Mesenchymal stem cell (in vitro differentiated cells and primary cell): ENCODE results near the gene ZBTB39.
A peak's percentile ranks its signal among the peaks of the same experiment; 100 is the strongest.
"Not testable (repeated sequence)": the region's sequence is repeated elsewhere in the genome, so short reads cannot be mapped to it uniquely, and the experiment has no call there.

ENCODE experiments used
- DNase-seq: peaks from one replicate; pipeline ENCODE4 v3.0.0-alpha.2; 2013
- H2AFZ ChIP-seq: one replicate; pipeline ENCODE4 v1.6.1; 2013; ENCODE audit warnings: low read depth, mild to moderate bottlenecking, control low read depth, inconsistent platforms, low read length, moderate library complexity
- H2AK5ac ChIP-seq: 2 replicates; pipeline ENCODE4 v1.6.1; 2013; ENCODE audit warnings: low read length, moderate library complexity, mild to moderate bottlenecking, inconsistent platforms; ENCODE audit not compliant: severe bottlenecking
- H2BK120ac ChIP-seq: one replicate; pipeline ENCODE4 v1.6.1; 2013; ENCODE audit warnings: low read depth, mild to moderate bottlenecking, inconsistent platforms, low read length, moderate library complexity
- H2BK12ac ChIP-seq, 2 experiments: one replicate each; pipeline ENCODE4 v1.6.1; 2013; ENCODE audit warnings: inconsistent platforms in 2 of 2, low read length in 2 of 2, mild to moderate bottlenecking in 2 of 2, moderate library complexity in 2 of 2, control low read depth in 1 of 2
- H2BK15ac ChIP-seq: one replicate; pipeline ENCODE4 v1.6.1; 2013; ENCODE audit warnings: mild to moderate bottlenecking, low read depth, inconsistent platforms; ENCODE audit not compliant: poor library complexity, severe bottlenecking
- H2BK5ac ChIP-seq: 2 replicates; pipeline ENCODE4 v1.6.1; 2013; ENCODE audit warnings: low read depth, mild to moderate bottlenecking, low read length, control low read depth, inconsistent platforms; ENCODE audit not compliant: poor library complexity, severe bottlenecking
- H3K14ac ChIP-seq, 2 experiments: one replicate each; pipeline ENCODE4 v1.6.1; 2013; ENCODE audit warnings: inconsistent platforms in 2 of 2, low read length in 2 of 2, control low read depth in 1 of 2, mild to moderate bottlenecking in 1 of 2, moderate library complexity in 1 of 2
- H3K18ac ChIP-seq, 2 experiments: one replicate each; pipeline ENCODE4 v1.6.1; 2013; ENCODE audit warnings: inconsistent platforms in 2 of 2, low read length in 2 of 2, control low read depth in 1 of 2, low read depth in 1 of 2, mild to moderate bottlenecking in 1 of 2
- H3K23ac ChIP-seq, 2 experiments: one replicate each; pipeline ENCODE4 v1.6.1; 2013; ENCODE audit warnings: inconsistent platforms in 2 of 2, low read length in 2 of 2, mild to moderate bottlenecking in 2 of 2, moderate library complexity in 2 of 2, control low read depth in 1 of 2
- H3K27ac ChIP-seq: 2 replicates; pipeline ENCODE4 v1.5.1; 2013; ENCODE audit warnings: mild to moderate bottlenecking, moderate library complexity, low read length, control low read depth, inconsistent platforms; ENCODE audit not compliant: poor library complexity, severe bottlenecking
- H3K27me3 ChIP-seq, 2 experiments: 2 replicates each; pipeline versions ENCODE4 v1.6.1 to v1.7.0; 2013; ENCODE audit warnings: low read length in 2 of 2, mild to moderate bottlenecking in 2 of 2, moderate library complexity in 2 of 2, control low read depth in 1 of 2, inconsistent platforms in 1 of 2; ENCODE audit not compliant: control insufficient read depth in 1 of 2, insufficient read depth in 1 of 2
- H3K36me3 ChIP-seq, 2 experiments: 2 replicates each; pipeline versions ENCODE4 v1.6.1 to v1.7.0; 2013; ENCODE audit warnings: low read length in 2 of 2, control low read depth in 1 of 2, inconsistent platforms in 1 of 2, low read depth in 1 of 2, mild to moderate bottlenecking in 1 of 2; ENCODE audit not compliant: insufficient read depth in 2 of 2, control insufficient read depth in 1 of 2
- H3K4ac ChIP-seq, 2 experiments: one replicate each; pipeline ENCODE4 v1.6.1; 2013; ENCODE audit warnings: inconsistent platforms in 2 of 2, low read length in 2 of 2, mild to moderate bottlenecking in 2 of 2, moderate library complexity in 2 of 2, control low read depth in 1 of 2, low read depth in 1 of 2
- H3K4me1 ChIP-seq: 2 replicates; pipeline ENCODE4 v1.6.1; 2013; ENCODE audit warnings: low read depth, low read length, control low read depth; ENCODE audit not compliant: control insufficient read depth, insufficient read depth
- H3K4me2 ChIP-seq: 2 replicates; pipeline ENCODE4 v1.6.1; 2013; ENCODE audit warnings: low read length, mild to moderate bottlenecking, inconsistent platforms; ENCODE audit not compliant: poor library complexity, severe bottlenecking
- H3K4me3 ChIP-seq, 2 experiments: 2 replicates each; pipeline versions ENCODE4 v1.5.1 to v1.7.0; 2013; ENCODE audit warnings: low read length in 2 of 2, mild to moderate bottlenecking in 2 of 2, control low read depth in 1 of 2, low read depth in 1 of 2; ENCODE audit not compliant: insufficient read depth in 1 of 2
- H3K79me1 ChIP-seq: replicated peaks from 2 replicates; pipeline ENCODE4 v1.6.1; 2013; ENCODE audit warnings: mild to moderate bottlenecking, control low read depth, low read length, inconsistent platforms; ENCODE audit not compliant: poor library complexity, severe bottlenecking
- H3K9ac ChIP-seq: 2 replicates; pipeline ENCODE4 v1.7.0; 2013; ENCODE audit warnings: mild to moderate bottlenecking, low read length, moderate library complexity
- H3K9me3 ChIP-seq: 2 replicates; pipeline ENCODE4 v1.7.0; 2013; ENCODE audit warnings: mild to moderate bottlenecking, low read length; ENCODE audit not compliant: control insufficient read depth
- H4K8ac ChIP-seq: one replicate; pipeline ENCODE4 v1.6.1; 2013; ENCODE audit warnings: inconsistent platforms, mild to moderate bottlenecking, low read length, moderate library complexity
- H4K91ac ChIP-seq: one replicate; pipeline ENCODE4 v1.6.1; 2013; ENCODE audit warnings: mild to moderate bottlenecking, low read length, inconsistent platforms
- WGBS: methylation state at CpG from one replicate; pipeline ENCODE4 v1.1.7; 2013; ENCODE audit warnings: mixed read lengths; 5-methylcytosine and 5-hydroxymethylcytosine counted together

The ZBTB39 gene

GRCh38 chr12:57018353-57018752 is 12.0 kb upstream of the ZBTB39 start:
- H3K27ac ChIP-seq, H4K91ac ChIP-seq, H3K4me2 ChIP-seq, H3K4me1 ChIP-seq, H2AFZ ChIP-seq, H2BK15ac ChIP-seq, H3K14ac ChIP-seq, H2BK5ac ChIP-seq, H2BK12ac ChIP-seq, H3K9ac ChIP-seq, H3K18ac ChIP-seq, H2BK120ac ChIP-seq, H3K4ac ChIP-seq, H3K23ac ChIP-seq, H2AK5ac ChIP-seq, H3K9me3 ChIP-seq, H3K4me3 ChIP-seq, H3K79me1 ChIP-seq, H4K8ac ChIP-seq, H3K36me3 ChIP-seq: not testable (repeated sequence)
- peak; percentile 51 for DNase-seq
- peaks cover 34 to 39% of the 10 kb centered on the region in 2 experiments for H3K27me3 ChIP-seq
- 62% methylated on average over 5 of the region's 5 CpGs for WGBS

- Histone ChIP-seq H3K4me3 (no peak within 1 kb of the TSS), H2BK120ac (no peak within 1 kb of the TSS), H2BK12ac (no peak within 1 kb of the TSS), H3K36me3 (no peaks in the 10 kb centered on the region), H3K18ac (no peak within 1 kb of the TSS), H3K4ac (no peak within 1 kb of the TSS), H2AFZ (no peak within 1 kb of the TSS), H4K91ac (no peak within 1 kb of the TSS), H3K9ac (no peak within 1 kb of the TSS), H3K14ac (no peak within 1 kb of the TSS), H4K8ac (no peak within 1 kb of the TSS), H3K4me2 (no peak within 1 kb of the TSS), H3K27ac (no peak within 1 kb of the TSS), H3K9me3 (no peaks in the 10 kb centered on the region), H2AK5ac (no peak within 1 kb of the TSS), H3K27me3 (peaks cover 45 to 49% of the 10 kb centered on the region in 2 experiments), H2BK15ac (no peak within 1 kb of the TSS), H3K23ac (no peak within 1 kb of the TSS), H2BK5ac (no peak within 1 kb of the TSS), H3K4me1 (no peaks in the 10 kb centered on the region), H3K79me1 (no peaks in the 10 kb centered on the region)
- WGBS, result 47% methylated on average over 4 of the region's 6 CpGs
- DNase-seq, result no peak
Observed at GRCh38 chr12:57016348-57016747, 10.0 kb upstream of the ZBTB39 start, which contains the start of gene TAC3. Gene TAC3 (minus strand): TSS chr12:57016529. CDS start chr12:57015797, 732 bp downstream.

GRCh38 chr12:57012600-57013465 is 6.5 kb upstream of the ZBTB39 start:
- Histone ChIP-seq H3K9me3 (no peaks in the 10 kb centered on the region), H2BK120ac (no peak overlapping the region), H3K14ac (no peak overlapping the region), H2BK12ac (no peak overlapping the region), H3K36me3 (no peaks in the 10 kb centered on the region), H3K23ac (no peak overlapping the region), H4K91ac (no peak overlapping the region), H3K4ac (no peak overlapping the region), H3K4me1 (no peaks in the 10 kb centered on the region), H4K8ac (no peak overlapping the region), H2BK5ac (no peak overlapping the region), H3K18ac (no peak overlapping the region), H3K4me2 (no peak overlapping the region), H3K27ac (no peak overlapping the region), H2AFZ (no peak overlapping the region), H3K79me1 (no peaks in the 10 kb centered on the region), H2AK5ac (no peak overlapping the region), H3K4me3 (no peak overlapping the region), H2BK15ac (no peak overlapping the region), H3K9ac (no peak overlapping the region), H3K27me3 (peaks cover 44 to 45% of the 10 kb centered on the region in 2 experiments)
- 62% methylated on average over 7 of the region's 7 CpGs for WGBS
- DNase-seq, result no peak

GRCh38 chr12:57011438-57012424 is 5.4 kb upstream of the ZBTB39 start:
- H3K27me3 ChIP-seq, result peaks cover 44% of the 10 kb centered on the region in 2 experiments
- no peak overlapping the region for H3K27ac ChIP-seq
- H3K18ac ChIP-seq, result no peak overlapping the region
- no peak overlapping the region for H2AFZ ChIP-seq
- no peak overlapping the region for H2BK5ac ChIP-seq
- H2BK12ac ChIP-seq, result no peak overlapping the region
- H3K36me3 ChIP-seq, result no peaks in the 10 kb centered on the region
- no peak overlapping the region for H4K8ac ChIP-seq
- no peaks in the 10 kb centered on the region for H3K79me1 ChIP-seq
- no peak overlapping the region for H2BK120ac ChIP-seq
- no peak overlapping the region for H3K9ac ChIP-seq
- H3K4ac ChIP-seq, result no peak overlapping the region
- H2AK5ac ChIP-seq, result no peak overlapping the region
- H3K9me3 ChIP-seq, result no peaks in the 10 kb centered on the region
- peaks cover under 1% of the 10 kb centered on the region for H3K4me1 ChIP-seq
- no peak overlapping the region for H3K14ac ChIP-seq
- DNase-seq, result no peak
- no peak overlapping the region for H3K4me3 ChIP-seq
- no peak overlapping the region for H2BK15ac ChIP-seq
- H4K91ac ChIP-seq, result no peak overlapping the region
- H3K23ac ChIP-seq, result no peak overlapping the region
- 87% methylated on average over 8 of the region's 12 CpGs for WGBS
- H3K4me2 ChIP-seq, result no peak overlapping the region
